WI38 (cell line): ENCODE results near the gene PREX1.

Experiments used
- H3K4me3 ChIP-seq: 2 replicates; pipeline ENCODE4 v1.5.1; 2011; ENCODE audit warnings: low read depth, mild to moderate bottlenecking, control low read depth, low read length
- TF ChIP-seq, protein P1 (sequence below): IDR thresholded peaks from 2 replicates; pipeline ENCODE4 v1.5.1; 2012; ENCODE audit warnings: low read depth, mild to moderate bottlenecking, control low read depth, low read length

Gene PREX1

GRCh38 chr20:48724891-48725554 is 102.8 kb downstream of the PREX1 start:
- H3K4me3 ChIP-seq, result no peak overlapping the region
- TF ChIP-seq, protein P1, sequence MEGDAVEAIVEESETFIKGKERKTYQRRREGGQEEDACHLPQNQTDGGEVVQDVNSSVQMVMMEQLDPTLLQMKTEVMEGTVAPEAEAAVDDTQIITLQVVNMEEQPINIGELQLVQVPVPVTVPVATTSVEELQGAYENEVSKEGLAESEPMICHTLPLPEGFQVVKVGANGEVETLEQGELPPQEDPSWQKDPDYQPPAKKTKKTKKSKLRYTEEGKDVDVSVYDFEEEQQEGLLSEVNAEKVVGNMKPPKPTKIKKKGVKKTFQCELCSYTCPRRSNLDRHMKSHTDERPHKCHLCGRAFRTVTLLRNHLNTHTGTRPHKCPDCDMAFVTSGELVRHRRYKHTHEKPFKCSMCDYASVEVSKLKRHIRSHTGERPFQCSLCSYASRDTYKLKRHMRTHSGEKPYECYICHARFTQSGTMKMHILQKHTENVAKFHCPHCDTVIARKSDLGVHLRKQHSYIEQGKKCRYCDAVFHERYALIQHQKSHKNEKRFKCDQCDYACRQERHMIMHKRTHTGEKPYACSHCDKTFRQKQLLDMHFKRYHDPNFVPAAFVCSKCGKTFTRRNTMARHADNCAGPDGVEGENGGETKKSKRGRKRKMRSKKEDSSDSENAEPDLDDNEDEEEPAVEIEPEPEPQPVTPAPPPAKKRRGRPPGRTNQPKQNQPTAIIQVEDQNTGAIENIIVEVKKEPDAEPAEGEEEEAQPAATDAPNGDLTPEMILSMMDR, result no peak

- TF ChIP-seq, protein P1, result no peak
Observed at GRCh38 chr20:48724382-48724781, 103.4 kb downstream of the PREX1 start.

GRCh38 chr20:48723308-48724264 is 104.2 kb downstream of the PREX1 start:
- no peak overlapping the region for H3K4me3 ChIP-seq
- TF ChIP-seq, protein P1, result no peak

More at GRCh38 chr20:48724382-48724781, 103.4 kb downstream of the PREX1 start:
- H3K4me3 ChIP-seq, result no peak overlapping the region

- no peak overlapping the region for H3K4me3 ChIP-seq
- TF ChIP-seq, protein P1, result no peak
Observed at GRCh38 chr20:48722737-48723191, 105.0 kb downstream of the PREX1 start.

DNA sequence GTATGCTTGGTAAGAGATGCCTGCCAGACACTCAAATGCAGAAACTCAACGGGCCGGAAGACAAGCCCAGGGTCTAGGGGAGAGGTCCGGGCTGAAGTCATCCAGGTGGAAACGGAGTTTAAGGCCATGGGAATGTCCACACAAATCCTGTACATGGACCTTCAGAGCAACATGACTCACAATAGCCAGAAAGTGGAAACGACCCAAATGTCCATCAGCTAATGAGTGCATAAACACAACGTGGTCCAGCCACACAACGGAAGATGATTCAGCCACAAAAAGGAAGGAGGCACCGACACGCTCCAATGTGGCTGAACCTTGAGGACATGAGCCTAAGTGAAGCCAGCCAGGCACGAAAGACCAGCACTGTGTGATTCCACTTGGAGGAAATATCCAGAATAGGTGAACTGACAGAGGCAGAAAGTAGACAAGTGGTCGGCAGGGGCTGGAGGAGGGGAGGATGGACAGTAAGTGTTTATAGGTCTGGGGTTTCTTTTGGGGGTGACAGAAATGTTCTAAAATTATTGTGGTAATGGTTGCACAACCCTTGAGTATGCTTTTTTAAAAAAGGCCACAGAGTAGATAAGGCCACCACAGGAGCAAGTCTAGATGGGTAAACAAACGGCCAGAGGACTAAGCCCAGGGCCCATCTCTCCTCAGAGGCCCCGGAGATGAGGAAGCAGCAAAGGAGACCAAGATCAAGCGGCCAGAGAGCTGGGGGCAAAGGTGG is 105.6 kb downstream of the PREX1 start:
- TF ChIP-seq, protein P1, result no peak
- H3K4me3 ChIP-seq, result no peak overlapping the region

DNA sequence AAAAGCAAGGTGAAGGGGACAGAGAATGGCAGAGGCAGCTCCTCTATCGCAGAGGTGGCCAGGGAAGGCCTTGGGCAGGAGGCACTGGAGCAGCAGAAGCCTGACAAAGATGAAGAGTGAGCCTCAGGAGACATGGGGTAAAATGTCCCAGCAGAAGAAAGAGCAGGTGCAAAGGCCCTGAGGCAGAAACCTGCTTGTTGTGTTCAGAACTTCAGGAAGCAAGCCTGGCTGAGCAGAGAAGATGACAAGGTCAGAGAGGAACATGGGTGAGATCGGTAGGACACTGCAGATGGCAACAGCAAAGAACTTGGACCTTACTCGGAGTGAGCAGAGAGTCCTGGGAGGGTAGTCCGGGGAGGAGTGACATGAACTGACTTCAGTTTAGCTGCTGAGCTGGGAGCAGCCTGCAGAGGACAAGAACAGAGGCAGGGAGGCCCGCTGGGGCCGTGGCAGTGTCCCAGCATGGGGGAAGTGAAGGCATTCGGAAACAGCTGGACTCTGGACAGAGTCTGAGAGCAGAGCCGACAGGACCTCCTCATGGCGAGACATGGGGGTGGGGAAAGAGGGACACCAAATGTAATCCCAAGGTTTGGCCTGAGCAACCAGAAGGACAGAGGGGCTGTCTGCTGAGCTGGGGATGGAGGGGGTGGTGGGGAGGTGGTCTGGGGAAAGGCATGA is 106.3 kb downstream of the PREX1 start:
- TF ChIP-seq, protein P1, result no peak
- H3K4me3 ChIP-seq, result no peak overlapping the region
